ENCODE measurements around the gene IPCEF1.

DNA sequence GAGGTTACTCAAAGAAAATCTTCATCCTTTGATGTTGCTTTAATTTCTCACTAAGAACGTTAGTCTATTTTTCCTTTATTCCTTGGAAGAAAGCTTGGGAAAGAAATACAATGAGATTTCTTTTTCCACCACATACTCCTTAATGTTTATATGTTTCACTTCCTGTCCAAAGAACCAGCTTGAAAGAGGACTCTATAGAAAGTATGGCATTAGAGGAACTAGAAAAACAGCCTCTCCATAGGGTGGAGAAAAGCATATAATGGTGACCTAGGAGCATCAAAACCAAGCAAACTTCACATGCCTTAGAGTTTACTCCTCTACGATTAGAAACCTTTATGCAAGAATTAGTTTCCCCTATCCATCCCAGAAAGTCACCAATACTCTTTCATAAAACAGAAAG lies 186.5 kb downstream of the IPCEF1 start:
- TF ChIP-seq POLR2AphosphoS5 (IDR thresholded peaks at IDR 0.05; ENCODE audit: low read depth, low read length) (no peak), EP300 (IDR thresholded peaks at IDR 0.05; ENCODE audit: borderline replicate concordance in 1 of 2, low read depth in 2 of 2, low read length in 2 of 2) (no peak), ATF3 (IDR thresholded peaks at IDR 0.05; ENCODE audit: insufficient read depth, low read depth, low read length) (no peak), BRCA1 (IDR thresholded peaks at IDR 0.05; ENCODE audit: low read depth, low read length) (no peak), POLR2A (IDR thresholded peaks at IDR 0.05; ENCODE audit: control extremely low read depth in 1 of 2, low read depth in 2 of 2, low read length in 2 of 2) (no peak)
